NAMALWA (cell line): Measurements from ENCODE around the gene CFTR.
"Not testable (repeated sequence)": the region's sequence is repeated elsewhere in the genome, so short reads cannot be mapped to it uniquely, and the experiment has no call there.

Experiments used
- DNase-seq: peaks from one replicate; pipeline ENCODE4 v3.0.0-alpha.2; 2015; ENCODE audit warnings: low spot score

The CFTR gene

DNA sequence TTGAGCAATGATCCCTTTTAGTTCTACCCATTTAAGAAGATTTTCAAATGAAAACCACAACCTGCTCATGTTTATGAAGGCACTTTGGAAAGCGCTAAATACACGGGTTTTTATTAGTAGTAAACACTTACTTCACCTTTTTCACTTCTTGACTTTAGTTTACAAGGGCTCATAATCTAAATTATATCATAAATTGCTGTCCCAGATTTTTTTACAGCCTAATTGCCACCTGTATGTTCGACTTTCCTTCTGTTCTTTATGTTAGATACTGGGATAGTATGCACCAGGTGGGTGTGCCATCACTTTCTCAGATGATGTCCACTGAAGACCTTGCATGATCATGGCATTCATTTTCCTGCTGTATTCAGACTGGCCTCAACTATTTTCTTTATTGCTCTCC lies 22.5 kb downstream of the CFTR start:
- DNase-seq: no peak

- DNase-seq: peak; percentile 18
Observed at GRCh38 chr7:117505238-117505637, 25.4 kb downstream of the CFTR start.

DNA sequence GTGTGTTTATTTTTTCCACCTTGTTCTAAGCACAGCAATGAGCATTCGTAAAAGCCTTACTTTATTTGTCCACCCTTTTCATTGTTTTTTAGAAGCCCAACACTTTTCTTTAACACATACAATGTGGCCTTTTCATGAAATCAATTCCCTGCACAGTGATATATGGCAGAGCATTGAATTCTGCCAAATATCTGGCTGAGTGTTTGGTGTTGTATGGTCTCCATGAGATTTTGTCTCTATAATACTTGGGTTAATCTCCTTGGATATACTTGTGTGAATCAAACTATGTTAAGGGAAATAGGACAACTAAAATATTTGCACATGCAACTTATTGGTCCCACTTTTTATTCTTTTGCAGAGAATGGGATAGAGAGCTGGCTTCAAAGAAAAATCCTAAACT lies 28.9 kb downstream of the CFTR start:
- no peak for DNase-seq

DNA sequence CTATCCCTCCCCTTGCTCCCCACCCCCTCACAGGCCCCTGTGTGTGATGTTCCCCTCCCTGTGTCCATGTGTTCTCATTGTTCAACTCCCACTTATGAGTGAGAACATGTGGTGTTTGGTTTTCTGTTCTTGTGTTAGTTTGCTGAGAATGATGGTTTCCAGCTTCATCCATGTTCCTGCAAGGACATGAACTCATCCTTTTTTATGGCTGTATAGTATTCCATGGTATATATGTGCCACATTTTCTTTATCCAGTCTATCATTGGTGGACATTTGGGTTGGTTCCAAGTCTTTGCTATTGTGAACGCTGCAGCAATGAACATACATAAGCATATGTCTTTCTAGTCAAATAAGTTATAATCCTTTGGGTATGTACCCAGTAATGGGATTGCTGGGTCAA lies 37.4 kb downstream of the CFTR start:
- not testable (repeated sequence) for DNase-seq

DNA sequence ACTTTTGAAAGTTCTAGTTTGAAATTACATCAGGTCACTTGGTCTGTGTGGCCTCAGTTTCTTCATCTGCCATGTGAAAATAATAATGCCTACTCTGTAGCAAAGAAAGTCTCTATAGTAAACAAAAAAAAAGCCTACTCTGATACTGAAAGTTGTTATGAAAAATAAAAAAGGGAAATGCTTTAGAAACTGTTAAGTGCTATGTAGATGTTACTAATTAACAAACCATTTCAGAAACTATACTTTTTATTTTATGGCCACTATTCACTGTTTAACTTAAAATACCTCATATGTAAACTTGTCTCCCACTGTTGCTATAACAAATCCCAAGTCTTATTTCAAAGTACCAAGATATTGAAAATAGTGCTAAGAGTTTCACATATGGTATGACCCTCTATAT lies 50.6 kb downstream of the CFTR start:
- no peak for DNase-seq

GRCh38 chr7:117531595-117532244 lies 51.9 kb downstream of the CFTR start:
- no peak for DNase-seq

DNA sequence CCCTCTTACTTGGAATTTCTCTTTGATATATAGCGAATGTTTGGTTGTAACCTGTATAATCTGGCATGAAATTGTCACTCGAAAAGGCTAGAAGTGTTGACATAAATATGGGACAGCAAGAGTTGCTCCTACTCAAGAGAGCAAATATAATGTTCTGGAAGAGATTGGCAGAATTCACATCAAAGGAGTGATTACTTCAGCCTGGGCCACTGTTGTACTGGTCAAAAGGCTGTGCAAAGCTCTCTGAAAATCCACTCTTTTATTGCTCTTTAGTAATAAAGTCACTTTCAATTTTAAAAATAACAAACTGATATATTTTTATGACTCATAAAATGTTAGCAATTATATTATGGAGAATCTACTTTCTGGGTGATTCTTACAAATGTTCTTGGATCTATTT lies 58.2 kb downstream of the CFTR start:
- no peak for DNase-seq

DNA sequence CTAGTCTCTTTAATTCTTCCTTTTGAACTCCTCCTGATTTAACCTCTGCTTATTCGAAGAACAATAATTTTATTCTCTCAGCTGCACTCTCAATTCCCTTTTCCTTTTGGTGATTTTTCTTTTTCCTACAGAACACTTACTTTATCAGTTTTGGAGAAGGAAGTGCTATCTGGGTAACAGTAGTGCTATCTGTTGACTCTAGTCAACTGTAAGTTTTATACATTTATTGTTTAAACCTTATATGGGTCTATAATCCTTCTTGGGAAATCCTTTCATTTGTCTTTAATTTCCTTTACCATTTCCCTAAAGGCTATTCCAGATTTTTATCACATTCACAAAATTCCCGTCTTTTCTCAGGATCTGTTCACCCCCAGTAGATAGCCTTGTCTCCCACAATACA lies 64.2 kb downstream of the CFTR start:
- no peak for DNase-seq

DNA sequence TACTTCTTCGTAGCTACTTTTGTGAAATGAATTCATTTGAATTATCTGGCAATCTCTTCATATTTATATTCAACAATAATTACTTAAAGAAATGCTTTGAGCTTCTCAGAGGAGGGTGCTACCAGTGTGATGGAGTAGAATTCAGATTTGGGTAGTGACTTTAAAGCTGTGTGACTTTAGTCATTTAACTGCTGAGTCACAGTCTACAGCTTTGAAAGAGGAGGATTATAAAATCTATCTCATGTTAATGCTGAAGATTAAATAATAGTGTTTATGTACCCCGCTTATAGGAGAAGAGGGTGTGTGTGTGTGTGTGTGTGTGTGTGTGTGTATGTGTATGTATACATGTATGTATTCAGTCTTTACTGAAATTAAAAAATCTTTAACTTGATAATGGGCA lies 68.2 kb downstream of the CFTR start:
- DNase-seq: no peak

- DNase-seq: no peak
Observed at GRCh38 chr7:117550625-117551024, 70.8 kb downstream of the CFTR start.

DNA sequence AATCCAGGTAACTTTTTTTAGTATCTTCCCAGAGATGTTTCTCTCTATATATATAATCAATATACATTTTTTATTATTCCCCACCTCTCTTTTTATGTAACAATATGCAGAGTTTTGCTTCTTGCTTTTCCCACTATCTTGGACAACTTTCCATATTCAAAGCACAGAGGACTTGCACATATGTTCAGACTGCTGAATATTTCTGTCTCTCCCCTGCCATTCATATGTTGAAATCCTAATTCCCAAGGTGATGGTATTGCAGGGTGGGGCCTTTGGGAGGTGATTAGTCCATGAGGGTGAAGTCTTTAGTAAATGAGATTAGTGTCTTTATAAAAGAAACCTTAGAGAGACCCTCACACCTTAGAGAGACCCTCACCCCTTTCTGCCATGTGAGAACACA lies 72.8 kb downstream of the CFTR start:
- no peak for DNase-seq

GRCh38 chr7:117555260-117555659 lies 75.4 kb downstream of the CFTR start:
- no peak for DNase-seq

GRCh38 chr7:117559391-117559790 lies 79.6 kb downstream of the CFTR start:
- no peak for DNase-seq

DNA sequence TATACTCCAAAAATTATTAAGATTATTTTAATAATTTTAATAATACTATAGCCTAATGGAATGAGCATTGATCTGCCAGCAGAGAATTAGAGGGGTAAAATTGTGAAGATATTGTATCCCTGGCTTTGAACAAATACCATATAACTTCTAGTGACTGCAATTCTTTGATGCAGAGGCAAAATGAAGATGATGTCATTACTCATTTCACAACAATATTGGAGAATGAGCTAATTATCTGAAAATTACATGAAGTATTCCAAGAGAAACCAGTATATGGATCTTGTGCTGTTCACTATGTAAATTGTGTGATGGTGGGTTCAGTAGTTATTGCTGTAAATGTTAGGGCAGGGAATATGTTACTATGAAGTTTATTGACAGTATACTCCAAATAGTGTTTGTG lies 80.2 kb downstream of the CFTR start:
- DNase-seq: no peak

DNA sequence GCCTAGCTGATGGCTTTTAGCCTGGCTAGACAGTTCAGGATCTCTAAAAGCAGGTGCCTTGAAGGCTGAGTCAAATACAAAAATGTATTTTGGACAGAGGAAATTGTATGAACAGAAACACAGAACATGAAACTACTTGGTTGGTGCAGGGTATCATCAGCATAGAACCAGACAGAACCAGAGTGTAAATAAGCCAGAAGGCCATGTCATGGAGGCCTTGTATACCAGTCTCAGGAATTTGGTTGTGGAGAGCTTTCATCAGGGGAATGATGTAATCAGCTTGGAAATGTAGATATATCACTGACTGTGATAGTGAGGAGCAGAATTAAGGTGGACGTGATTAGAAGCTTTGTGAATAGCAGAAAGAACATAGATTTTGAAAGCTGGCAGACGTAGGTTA lies 82.9 kb downstream of the CFTR start:
- DNase-seq: no peak

- DNase-seq: no peak
Observed at GRCh38 chr7:117564080-117564479, 84.3 kb downstream of the CFTR start.

GRCh38 chr7:117564627-117565026 lies 84.8 kb downstream of the CFTR start:
- no peak for DNase-seq

DNA sequence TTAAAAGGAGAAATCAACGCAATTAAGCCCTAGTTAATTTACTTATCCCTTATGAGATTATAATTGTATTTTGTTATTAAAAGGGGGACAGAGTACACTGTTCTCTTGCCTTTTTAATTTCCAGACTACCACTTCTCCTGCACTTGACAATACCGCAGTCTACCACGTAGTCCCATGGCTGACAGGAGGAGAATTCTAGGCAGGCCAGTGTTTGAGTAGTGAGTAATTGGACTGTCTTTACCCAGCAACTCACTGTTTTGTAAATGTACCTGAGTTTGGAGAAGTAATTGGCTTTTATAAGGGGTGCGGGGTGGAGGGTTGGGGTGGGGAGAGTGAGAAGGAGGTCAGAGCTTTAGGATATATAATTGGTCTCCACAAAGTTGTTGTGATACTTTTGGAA lies 85.4 kb downstream of the CFTR start:
- no peak for DNase-seq

DNA sequence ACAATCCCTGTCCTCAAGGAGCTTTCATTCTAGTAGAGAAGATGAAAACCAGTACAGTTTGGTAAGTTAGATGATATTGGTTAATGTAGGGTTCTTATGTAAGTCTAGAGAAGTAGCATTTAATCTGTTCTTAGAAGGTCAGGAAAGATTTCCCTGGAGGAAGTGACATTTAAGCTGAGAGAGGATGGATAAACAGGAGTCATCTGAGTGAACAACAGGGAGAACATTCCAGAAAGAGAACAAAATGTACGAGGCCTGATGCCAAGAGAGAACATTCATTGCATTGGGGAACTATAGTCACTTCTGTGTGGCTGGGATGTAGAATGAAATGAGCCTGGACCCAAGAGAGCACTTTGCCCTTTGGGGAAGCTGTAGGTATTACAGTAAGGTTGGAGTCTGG lies 88.0 kb downstream of the CFTR start:
- DNase-seq: no peak

DNA sequence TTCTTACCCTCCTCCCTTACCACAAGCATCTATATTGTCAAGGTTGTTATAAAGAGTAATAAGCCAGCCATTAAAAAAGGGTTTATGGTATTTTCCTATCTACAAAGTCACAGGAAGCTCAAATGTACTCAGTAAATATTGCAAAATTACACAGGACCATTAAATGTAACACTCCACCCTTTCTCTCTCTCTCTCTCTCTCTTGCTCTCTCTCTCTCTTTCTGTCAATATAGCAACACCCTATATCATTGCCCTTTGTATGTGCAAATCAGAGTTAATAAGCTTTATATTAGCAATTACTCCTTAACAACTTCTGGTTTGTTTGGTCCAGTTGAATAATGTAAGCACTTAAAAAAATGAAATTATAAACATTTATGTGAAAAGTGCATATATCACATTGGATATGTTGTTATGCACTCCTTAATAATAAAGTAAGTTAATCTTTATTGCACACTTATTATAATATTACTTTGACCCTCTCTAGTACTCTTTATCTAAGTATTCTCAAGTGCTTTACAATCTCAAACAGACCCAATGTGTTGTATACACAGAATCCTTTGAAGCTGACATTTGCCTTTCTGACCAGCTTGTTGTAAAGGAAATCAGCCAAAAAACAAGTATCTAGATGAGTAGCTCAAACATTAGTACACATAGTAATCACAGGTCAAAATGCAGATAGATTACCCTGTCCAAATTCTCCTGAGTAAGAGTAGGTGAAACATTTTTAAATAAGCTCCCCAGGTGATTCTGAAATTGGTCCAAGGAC lies 93.2 kb downstream of the CFTR start:
- DNase-seq: no peak

GRCh38 chr7:117581424-117581823 lies 101.6 kb downstream of the CFTR start:
- no peak for DNase-seq

DNA sequence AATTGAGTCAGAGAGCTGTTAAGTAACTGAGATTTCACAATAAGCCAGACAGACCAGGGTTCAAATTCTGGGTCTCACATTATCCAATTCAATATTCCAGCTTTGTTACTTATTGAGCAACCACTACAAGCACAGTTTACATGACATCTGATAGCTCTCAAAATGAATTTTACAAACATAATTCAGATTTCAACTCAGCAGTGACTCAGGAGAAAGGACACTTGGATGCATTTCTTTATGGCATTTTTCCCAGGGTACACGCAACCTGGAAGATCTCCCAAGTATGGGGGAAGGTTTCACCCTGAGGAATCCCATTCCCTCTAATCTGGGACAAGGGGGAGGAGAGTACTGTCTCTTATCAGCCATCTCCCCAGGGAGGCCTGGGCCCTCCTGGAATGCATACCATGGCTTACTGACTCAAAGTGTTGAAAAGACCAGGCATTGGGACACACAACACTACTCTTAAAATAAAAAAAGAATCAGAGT lies 102.4 kb downstream of the CFTR start:
- no peak for DNase-seq

- no peak for DNase-seq
Observed at GRCh38 chr7:117587931-117588330, 108.1 kb downstream of the CFTR start.

- DNase-seq: no peak
Observed at GRCh38 chr7:117588352-117588794, 108.5 kb downstream of the CFTR start.
